SW480 (cell line): ENCODE results near the gene TMEM260.
A peak's percentile ranks its signal among the peaks of the same experiment; 100 is the strongest.
"Not testable (repeated sequence)": the region's sequence is repeated elsewhere in the genome, so short reads cannot be mapped to it uniquely, and the experiment has no call there.

Source experiments
- DNase-seq: peaks from one replicate; pipeline ENCODE4 v3.0.0-alpha.2; 2016; ENCODE audit warnings: low spot score

TMEM260 gene

DNA sequence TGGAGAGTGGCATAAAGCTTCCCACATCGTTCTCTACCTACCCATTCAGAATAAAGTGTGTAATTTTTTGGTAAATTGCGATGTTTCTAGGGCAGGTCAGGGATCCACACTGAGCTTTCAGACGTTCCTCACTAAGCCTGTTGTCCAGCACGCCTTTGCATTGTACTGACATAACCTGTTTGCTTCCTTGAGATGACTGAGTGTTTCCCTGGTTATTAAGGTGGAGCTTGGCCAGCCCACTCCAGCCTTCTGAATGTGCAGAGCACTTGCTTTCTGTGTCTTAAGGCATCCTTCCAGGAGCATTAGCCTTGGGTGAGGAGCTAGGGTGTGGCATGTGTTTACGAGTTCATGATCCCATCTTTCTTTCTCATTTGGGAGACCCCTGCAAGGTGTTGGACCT, 96.4 kb downstream of the TMEM260 start:
- no peak for DNase-seq

DNA sequence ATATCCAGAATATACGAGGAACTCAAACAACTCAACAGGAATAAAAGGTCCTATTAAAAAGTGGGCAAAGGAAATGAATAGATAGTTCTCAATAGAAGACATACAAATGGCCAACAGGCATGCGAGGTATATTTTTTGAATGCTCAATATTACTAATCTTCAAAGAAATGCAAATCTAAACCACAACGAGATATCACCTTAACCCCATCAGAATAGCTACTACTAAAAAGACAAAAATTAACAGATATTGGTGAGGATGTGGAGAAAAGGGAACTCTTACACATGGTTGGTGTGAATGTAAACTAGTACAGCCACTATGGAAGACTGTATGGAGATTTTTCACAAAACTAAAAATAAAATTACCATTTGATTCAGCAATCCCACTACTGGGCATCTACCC, 99.2 kb downstream of the TMEM260 start:
- DNase-seq = no peak

- no peak for DNase-seq
These were observed 106.8 kb downstream of the TMEM260 start for GRCh38 chr14:56686416-56686815.

DNA sequence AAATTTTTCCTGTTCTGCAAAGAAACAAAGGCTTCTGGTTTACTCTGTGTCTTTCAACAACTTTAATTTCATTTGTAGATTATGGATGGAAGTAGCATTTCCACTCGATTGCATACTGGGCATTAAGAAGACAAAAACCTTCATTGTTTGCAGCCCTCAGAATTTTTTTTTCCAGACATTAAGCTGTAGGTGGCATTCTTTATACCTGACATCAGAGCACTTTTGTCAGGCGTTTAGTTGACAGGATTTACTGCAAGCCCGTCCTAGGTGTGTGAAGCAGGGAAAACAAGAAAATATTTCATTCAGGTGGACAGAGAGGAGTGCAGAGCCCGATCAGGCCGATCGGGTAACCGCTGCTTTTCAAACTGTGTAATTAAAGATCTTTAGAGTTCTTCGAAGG, 107.5 kb downstream of the TMEM260 start:
- peak; percentile 26 for DNase-seq

- no peak for DNase-seq
These were observed 115.0 kb downstream of the TMEM260 start for GRCh38 chr14:56694609-56695008.

DNA sequence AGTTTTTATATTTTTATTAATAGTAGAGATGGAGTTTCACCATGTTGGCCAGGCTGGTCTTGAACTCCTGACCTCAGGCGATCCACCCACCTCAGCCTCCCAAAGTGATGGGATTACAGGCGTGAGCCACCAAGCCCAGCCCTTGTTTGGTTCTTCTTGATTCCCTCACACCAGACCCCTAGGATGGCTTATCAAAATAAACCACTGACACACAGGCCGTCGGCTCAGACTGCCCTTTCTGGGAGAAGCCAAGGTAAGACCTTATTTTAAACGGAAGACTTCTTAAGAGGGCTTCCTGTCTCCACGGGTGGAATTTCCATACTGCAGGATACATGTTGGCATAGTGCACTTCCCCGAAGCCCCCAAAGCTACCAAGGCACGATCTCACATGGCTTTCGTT, 115.6 kb downstream of the TMEM260 start:
- not testable (repeated sequence) for DNase-seq
